Mucosa of descending colon (tissue), 3 donors: ENCODE measurements around the gene GNPDA1. TPM values are rescaled to one million over a fixed set of nuclear protein-coding genes. Genes with fewer than 3 reads are reported as not detected.

Source experiments
- ATAC-seq: fragments of 200-7000 bp; cut with Tn5 transposase; one replicate; pipeline ENCODE4 v1.9.1; 2020; ENCODE audit warnings: mild to moderate bottlenecking, moderate library complexity
- DNase-seq, 3 donors: peaks; one replicate each; pipeline ENCODE4 v3.0.0-alpha.2; 2020
- H3K36me3 ChIP-seq: fragments of 200-600 bp; one replicate; pipeline ENCODE4 v1.8.0; 2021; ENCODE audit warnings: low read depth, mild to moderate bottlenecking
- H3K4me1 ChIP-seq: fragments of 200-600 bp; one replicate; pipeline ENCODE4 v1.8.0; 2021; ENCODE audit warnings: low read depth, mild to moderate bottlenecking
- H3K4me3 ChIP-seq: fragments of 200-600 bp; one replicate; pipeline ENCODE4 v1.8.0; 2021; ENCODE audit warnings: mild to moderate bottlenecking
- H3K9me3 ChIP-seq: fragments of 200-600 bp; one replicate; pipeline ENCODE4 v1.8.0; 2021; ENCODE audit warnings: mild to moderate bottlenecking
- CTCF ChIP-seq: fragments of 200-600 bp; IDR thresholded peaks from one replicate; pipeline ENCODE4 v1.8.0; 2022; ENCODE audit warnings: antibody characterized with exemption, mild to moderate bottlenecking
- intact Hi-C, 2 donors: fragments of 100-400 bp; cut with DNase I in 1 of 2; cut with micrococcal nuclease in 1 of 2; formaldehyde crosslinking; loops; one replicate each; pipeline versions ENCODE4 v1.11.0 to v1.11.1; 2022; cut with DNase I, micrococcal nuclease
- total RNA-seq, 3 donors: library from RNA; stranded (reverse); fragmentation: NEBNext Ultra II Directional in 2 of 3; extraction: Animal tissue kit (Norgen Biotek cat#: 25700) in 2 of 3; gene quantifications; one replicate each; pipeline versions ENCODE4 v1.2.1 to v1.2.4, GENCODE V29; 2021 to 2023
- donor health status: DM: no; HTN: no; CAD: no; lungs with moderate emphysema.
- donor health status: DM: no; HTN: no; CAD: no.
- donor health status: DM: no; HTN: yes; CAD: no.

The GNPDA1 gene
- total RNA-seq, 3 donors from 2014 or later, result 10.0 to 29.4 (median 25.3) TPM

GRCh38 chr5:141976176-141976575 is 36.7 kb downstream of the GNPDA1 start:
- no peaks in the 10 kb centered on the region for H3K9me3 ChIP-seq
- peaks cover 2% of the 10 kb centered on the region for H3K4me1 ChIP-seq
- no peak overlapping the region for H3K4me3 ChIP-seq
- ATAC-seq, result no peak
- intact Hi-C loops, result no loop called here
- no peak for DNase-seq
- H3K36me3 ChIP-seq, result no peaks in the 10 kb centered on the region
- TF ChIP-seq CTCF, result no peak

GRCh38 chr5:141973871-141974595 is 38.8 kb downstream of the GNPDA1 start:
- no peaks in the 10 kb centered on the region for H3K36me3 ChIP-seq
- no peak for ATAC-seq
- no peak for DNase-seq
- H3K9me3 ChIP-seq, result no peaks in the 10 kb centered on the region
- TF ChIP-seq CTCF, result no peak
- intact Hi-C loops, result no loop called here
- no peak overlapping the region for H3K4me3 ChIP-seq
- H3K4me1 ChIP-seq, result peaks cover 18% of the 10 kb centered on the region

- intact Hi-C loops, result no loop called here
- no peaks in the 10 kb centered on the region for H3K9me3 ChIP-seq
- peak in 1 of 3 donors; percentile 32 for DNase-seq
- ATAC-seq, result peak; percentile 43
- no peak for TF ChIP-seq CTCF
- peak overlapping the region; percentile 45 for H3K4me3 ChIP-seq
- H3K4me1 ChIP-seq, result peaks cover 18% of the 10 kb centered on the region
- no peaks in the 10 kb centered on the region for H3K36me3 ChIP-seq
Measured at GRCh38 chr5:141969783-141970771, 42.8 kb downstream of the GNPDA1 start.

DNA sequence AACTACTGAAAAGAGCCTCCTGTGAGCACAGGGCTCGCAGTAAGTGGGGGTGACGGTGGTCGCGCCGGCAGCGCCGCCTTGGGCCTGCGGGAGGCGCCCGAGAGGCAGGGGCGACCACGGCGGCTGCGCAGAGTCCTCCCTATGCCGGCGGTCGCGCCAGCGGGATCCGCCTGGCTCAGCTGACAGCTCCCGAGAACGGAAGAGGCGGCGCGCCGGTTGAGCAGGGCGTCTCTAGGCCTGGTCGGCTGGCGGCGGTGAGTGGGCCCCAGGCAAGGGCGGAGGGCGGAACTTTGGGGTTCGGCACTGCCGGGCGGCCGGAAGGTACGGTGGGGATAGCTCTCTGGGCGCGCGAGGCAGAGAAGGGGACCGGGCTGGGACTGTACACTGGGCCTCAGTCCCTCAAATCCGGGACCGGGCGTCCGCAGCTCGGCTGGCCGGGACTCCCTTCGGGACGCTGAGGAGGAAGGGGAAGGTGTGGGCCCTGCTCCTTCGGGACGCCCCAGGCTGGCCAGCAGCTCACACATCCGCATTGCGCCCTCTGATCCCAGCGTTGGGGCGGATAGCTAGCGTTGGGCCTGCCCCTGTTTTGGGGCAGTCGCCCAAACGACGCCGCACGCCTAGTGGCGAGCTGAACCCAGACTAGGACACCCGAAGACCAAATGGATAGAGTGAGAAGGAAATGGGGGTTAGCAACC is 43.8 kb downstream of the GNPDA1 start, which contains the start of gene RNF14:
Gene RNF14, plus strand, starts transcription at position 192 of the 695 bp plus-strand sequence. CDS start 4,484 bp downstream, outside the sequence.
- Histone ChIP-seq H3K9me3 (no peaks in the 10 kb centered on the region), H3K36me3 (no peaks in the 10 kb centered on the region), H3K4me1 (peaks cover 18% of the 10 kb centered on the region), H3K4me3 (peak within 1 kb of the TSS; percentile 45)
- peak; percentile 98 for TF ChIP-seq CTCF
- ATAC-seq (peak; percentile 96), DNase-seq (peak; percentile 94 to 98 (median 97))
- intact Hi-C loops, result no loop called here

DNA sequence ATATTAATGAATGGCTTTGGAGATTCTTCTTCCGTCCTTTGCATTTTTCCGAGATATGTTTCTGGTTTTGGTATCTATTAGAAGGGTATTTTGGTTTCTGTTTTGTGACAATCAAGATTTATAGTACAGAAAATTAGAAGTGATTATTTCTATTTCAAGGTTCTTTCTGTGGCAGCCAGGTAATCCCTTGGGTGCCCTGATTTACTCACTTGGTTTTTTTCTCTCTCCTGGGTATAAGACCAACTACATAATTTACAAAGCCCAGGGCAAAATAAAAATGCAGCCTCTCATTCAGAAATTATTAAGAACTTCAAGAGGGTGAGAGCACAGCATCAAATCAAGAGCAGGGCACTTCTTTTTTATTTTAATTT is 45.9 kb downstream of the GNPDA1 start:
- ATAC-seq (no peak), DNase-seq (no peak)
- Histone ChIP-seq H3K36me3 (no peaks in the 10 kb centered on the region), H3K4me1 (peaks cover 18% of the 10 kb centered on the region), H3K9me3 (no peaks in the 10 kb centered on the region), H3K4me3 (no peak overlapping the region)
- intact Hi-C loops, result no loop called here
- TF ChIP-seq CTCF, result no peak
